Epithelial cell of esophagus (primary cell): ENCODE results near the gene DTNBP1.
"Not testable (repeated sequence)": the region's sequence is repeated elsewhere in the genome, so short reads cannot be mapped to it uniquely, and the experiment has no call there.

Source experiments
- DNase-seq: peaks from one replicate; pipeline ENCODE4 v3.0.0; 2010; ENCODE audit warnings: low read depth
- H3K4me3 ChIP-seq: 2 replicates; pipeline ENCODE4 v1.5.1; 2011; ENCODE audit warnings: mild to moderate bottlenecking, low read length, control low read depth
- TF ChIP-seq, protein P1 (sequence below): IDR thresholded peaks from 2 replicates; pipeline ENCODE4 v1.5.1; 2011; ENCODE audit warnings: low read depth, mild to moderate bottlenecking, low read length, control low read depth, inconsistent platforms; ENCODE audit not compliant: insufficient read depth; ENCODE audit errors: missing control alignments

The DTNBP1 gene

GRCh38 chr6:15672291-15672690 is 9.5 kb upstream of the DTNBP1 start:
- TF ChIP-seq, protein P1, sequence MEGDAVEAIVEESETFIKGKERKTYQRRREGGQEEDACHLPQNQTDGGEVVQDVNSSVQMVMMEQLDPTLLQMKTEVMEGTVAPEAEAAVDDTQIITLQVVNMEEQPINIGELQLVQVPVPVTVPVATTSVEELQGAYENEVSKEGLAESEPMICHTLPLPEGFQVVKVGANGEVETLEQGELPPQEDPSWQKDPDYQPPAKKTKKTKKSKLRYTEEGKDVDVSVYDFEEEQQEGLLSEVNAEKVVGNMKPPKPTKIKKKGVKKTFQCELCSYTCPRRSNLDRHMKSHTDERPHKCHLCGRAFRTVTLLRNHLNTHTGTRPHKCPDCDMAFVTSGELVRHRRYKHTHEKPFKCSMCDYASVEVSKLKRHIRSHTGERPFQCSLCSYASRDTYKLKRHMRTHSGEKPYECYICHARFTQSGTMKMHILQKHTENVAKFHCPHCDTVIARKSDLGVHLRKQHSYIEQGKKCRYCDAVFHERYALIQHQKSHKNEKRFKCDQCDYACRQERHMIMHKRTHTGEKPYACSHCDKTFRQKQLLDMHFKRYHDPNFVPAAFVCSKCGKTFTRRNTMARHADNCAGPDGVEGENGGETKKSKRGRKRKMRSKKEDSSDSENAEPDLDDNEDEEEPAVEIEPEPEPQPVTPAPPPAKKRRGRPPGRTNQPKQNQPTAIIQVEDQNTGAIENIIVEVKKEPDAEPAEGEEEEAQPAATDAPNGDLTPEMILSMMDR = no peak
- no peak for DNase-seq

GRCh38 chr6:15668918-15669317 is 6.1 kb upstream of the DTNBP1 start:
- TF ChIP-seq, protein P1 = no peak
- no peak for DNase-seq
- H3K4me3 ChIP-seq = no peak overlapping the region

More at GRCh38 chr6:15672291-15672690, 9.5 kb upstream of the DTNBP1 start:
- H3K4me3 ChIP-seq = no peak overlapping the region

- not testable (repeated sequence) for DNase-seq, H3K4me3 ChIP-seq
Measured at GRCh38 chr6:15666896-15667295, 4.1 kb upstream of the DTNBP1 start.

GRCh38 chr6:15665237-15665636 is 2.4 kb upstream of the DTNBP1 start:
- no peak overlapping the region for H3K4me3 ChIP-seq
- TF ChIP-seq, protein P1 = no peak
- no peak for DNase-seq

GRCh38 chr6:15663130-15663871 is 473 bp upstream of the DTNBP1 start:
- no peak for DNase-seq
- TF ChIP-seq, protein P1 = no peak
- peak overlapping the region; percentile 29 for H3K4me3 ChIP-seq

DNA sequence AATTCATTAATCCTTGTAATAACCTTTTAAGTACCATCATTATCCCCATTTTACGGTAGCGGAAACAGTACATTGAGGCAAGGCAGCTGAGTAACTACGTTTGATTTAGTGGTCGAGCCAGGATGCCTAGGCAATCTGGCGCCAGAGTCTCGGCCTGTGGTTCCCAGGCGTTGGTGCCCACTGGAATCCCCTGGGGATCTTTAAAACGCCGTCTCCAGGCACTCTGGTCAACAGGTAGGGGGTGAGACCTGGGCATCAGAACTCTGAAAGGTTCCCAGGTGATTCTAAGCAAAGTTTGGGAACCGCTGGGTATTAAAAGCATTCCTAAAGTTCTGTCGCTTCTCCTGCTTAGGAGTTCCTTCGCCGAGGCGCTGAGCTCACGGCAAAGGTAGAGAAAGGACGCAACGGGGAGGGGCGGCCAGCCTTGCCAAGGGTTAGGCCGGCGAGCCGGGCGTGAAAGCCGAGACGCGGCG is 939 bp downstream of the DTNBP1 start:
- DNase-seq = peak; percentile 64
- H3K4me3 ChIP-seq = peak overlapping the region; percentile 66

DNA sequence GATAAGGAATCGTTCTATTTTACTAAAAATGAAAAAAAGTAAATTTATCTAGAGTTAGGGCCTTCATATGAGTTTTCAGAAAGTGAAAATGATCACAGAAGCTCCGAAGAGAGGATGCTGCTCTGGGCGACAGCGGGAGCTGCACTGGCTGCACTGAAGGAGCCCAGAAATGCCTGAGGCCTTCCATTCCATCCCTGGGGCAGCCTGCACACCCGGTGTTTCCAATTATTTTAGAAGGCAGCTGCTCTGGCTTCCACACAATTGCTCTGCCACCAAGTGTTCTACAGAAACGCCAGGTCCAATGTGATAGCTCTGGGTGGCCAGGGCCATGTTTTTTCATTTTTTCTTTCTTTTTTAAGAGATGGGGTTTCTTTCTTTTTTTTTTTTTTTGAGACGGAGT is 3.6 kb downstream of the DTNBP1 start:
- TF ChIP-seq, protein P1 = no peak
- no peak overlapping the region for H3K4me3 ChIP-seq
- no peak for DNase-seq

More for the DNA sequence above, 939 bp downstream of the DTNBP1 start:
- TF ChIP-seq, protein P1 = no peak
